8988T (cell line): Measurements from ENCODE around the gene SH3D19.
"Not testable (repeated sequence)": the region's sequence is repeated elsewhere in the genome, so short reads cannot be mapped to it uniquely, and the experiment has no call there.

Source experiments
- DNase-seq: peaks from one replicate; pipeline ENCODE4 v3.0.0; 2011

SH3D19 gene

DNA sequence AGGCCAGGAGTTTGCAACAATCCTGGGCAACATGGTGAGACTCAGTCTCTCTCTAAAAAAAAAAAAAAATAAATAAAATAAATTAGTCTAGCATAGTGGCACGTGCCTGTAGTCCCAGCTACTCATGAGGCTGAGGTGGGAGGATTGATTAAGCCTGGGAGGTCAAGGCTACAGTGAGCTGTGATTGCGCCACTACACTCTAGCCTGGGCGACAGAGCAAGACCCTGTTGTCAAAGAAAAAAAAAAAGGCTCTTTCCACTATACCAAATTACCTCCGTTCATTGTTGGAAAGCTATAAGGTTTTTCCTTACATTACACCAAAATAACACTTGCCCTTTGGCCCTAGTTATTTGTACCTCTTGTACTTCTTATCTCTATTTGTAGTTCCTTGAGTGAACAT lies 58.3 kb downstream of the SH3D19 start:
- no peak for DNase-seq

- no peak for DNase-seq
Observed at GRCh38 chr4:151266497-151266896, 58.9 kb downstream of the SH3D19 start.

GRCh38 chr4:151263455-151263854 lies 62.0 kb downstream of the SH3D19 start:
- DNase-seq = no peak

DNA sequence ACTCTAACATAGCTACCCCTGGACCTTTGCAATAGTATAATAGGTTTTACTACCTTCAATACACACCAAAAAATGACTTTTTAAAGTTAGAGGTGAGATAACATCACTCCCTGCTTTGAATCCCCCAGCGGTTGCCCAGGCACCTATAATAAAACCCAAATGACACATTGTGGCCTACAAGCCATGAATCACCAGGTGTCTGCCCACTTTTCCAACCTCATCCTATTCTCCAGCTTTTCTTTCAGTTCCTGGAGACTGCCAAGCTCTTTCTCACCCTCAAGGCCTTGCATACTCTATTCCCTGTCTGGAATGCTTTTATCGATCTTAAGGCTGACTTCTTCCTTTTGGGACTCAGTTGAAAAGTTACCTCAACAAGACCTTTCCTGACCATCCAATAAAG lies 64.9 kb downstream of the SH3D19 start:
- no peak for DNase-seq

GRCh38 chr4:151259752-151260151 lies 65.7 kb downstream of the SH3D19 start:
- no peak for DNase-seq

DNA sequence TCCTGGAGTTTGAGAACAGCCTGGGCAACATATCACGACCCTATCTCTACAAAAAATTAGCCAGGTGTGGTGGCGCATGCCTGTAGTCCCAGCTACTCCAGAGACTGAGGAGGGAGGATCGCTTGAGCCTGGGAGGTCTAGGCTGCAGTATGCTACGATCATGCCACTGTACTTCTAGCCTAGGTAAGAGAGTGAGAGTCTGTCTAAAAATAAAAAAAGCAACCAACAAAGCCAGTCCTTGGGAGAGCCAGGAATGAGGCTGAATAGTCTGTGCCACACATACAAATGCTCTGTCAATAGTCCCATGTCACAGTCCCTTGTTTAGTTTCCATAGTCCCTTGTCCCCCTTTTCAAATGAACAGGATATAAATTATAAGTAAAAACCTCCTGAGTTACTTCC lies 67.7 kb downstream of the SH3D19 start:
- DNase-seq = no peak

DNA sequence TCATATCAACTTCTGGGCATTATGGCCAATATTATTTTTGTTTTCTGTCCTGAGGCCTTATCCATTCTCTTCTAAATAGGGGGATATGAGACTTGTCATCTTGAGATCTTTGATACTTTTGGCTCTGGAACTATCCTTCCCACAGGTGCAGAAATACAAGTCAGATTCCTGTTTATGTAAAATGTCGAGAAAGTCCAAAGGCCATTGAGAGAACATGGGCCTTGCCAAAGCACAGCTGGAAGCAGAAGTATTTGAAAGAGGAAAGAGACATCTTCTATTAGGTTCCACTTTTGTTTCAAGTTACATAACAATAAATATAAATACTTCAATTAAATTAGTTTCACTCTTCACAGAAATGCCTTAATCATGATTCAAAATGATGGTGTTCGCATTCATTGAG lies 69.3 kb downstream of the SH3D19 start:
- no peak for DNase-seq

DNA sequence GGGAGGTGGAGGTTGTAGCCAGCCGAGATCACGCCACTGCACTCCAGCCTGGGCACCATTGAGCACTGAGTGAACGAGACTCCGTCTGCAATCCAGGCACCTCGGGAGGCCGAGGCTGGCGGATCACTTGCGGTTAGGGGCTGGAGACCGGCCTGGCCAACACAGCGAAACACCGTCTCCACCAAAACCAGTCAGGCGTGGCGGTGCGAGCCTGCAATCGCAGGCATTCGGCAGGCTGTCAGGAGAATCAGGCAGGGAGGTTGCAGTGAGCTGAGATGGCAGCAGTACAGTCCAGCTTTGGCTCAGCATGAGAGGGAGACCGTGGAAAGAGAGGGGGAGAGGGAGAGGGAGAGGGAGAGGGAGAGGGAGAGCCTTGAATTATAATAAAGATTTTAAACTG lies 69.7 kb downstream of the SH3D19 start:
- not testable (repeated sequence) for DNase-seq

GRCh38 chr4:151255226-151255625 lies 70.2 kb downstream of the SH3D19 start:
- not testable (repeated sequence) for DNase-seq

DNA sequence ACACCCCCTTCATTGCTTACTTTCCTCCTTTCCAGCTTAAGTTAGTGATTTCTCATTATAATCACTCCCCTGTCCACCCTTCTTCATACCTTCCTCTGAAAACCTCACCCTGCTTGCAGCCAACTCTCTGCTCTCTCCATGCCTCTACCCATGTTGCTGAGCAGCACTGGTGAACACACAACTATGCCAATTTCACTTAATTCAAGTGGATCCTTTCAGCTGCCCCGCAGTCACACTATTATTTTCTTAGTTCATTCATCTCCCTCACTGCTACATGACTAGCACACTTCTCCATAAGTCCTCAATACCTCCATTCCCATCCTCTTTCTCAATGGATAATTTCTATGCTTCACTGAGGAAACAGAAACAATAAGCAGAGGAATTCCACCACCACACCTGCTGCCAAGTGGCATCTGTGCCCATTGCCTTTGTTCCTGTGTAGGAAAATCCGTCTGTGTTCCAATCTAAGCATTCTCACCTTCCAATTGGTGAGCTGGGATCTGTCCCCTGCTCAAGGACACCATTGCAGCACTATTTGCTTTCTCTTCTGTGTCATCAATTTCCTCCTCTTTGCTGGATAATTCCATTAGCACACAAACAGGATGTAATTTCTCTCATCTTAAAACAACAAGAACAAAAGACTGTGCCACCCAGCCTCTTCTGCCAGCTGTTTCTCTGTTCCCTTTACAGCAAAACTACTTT lies 73.7 kb downstream of the SH3D19 start:
- DNase-seq = no peak

- DNase-seq = no peak
Observed at GRCh38 chr4:151250706-151251105, 74.7 kb downstream of the SH3D19 start.

GRCh38 chr4:151248519-151248918 lies 76.9 kb downstream of the SH3D19 start:
- no peak for DNase-seq

- no peak for DNase-seq
Observed at GRCh38 chr4:151247395-151247794, 78.0 kb downstream of the SH3D19 start.

DNA sequence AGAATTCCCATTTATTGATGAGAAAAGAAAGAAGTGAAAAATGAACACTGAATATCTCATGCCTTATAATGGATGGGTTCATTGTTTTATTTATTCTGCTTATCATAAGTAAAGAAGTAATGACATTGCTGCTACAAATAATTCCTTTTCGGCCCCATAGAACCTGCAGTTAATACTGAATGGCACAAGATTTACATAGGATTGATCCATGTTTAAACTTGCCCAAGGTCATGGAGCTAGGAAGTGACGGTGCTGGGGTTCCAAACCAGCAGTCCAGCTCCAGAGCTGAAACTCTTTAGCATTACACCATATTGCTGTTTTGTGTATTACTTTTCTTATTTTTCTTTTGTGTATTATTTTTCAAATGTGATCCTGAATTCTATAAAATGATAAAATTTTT lies 78.7 kb downstream of the SH3D19 start:
- DNase-seq = no peak

DNA sequence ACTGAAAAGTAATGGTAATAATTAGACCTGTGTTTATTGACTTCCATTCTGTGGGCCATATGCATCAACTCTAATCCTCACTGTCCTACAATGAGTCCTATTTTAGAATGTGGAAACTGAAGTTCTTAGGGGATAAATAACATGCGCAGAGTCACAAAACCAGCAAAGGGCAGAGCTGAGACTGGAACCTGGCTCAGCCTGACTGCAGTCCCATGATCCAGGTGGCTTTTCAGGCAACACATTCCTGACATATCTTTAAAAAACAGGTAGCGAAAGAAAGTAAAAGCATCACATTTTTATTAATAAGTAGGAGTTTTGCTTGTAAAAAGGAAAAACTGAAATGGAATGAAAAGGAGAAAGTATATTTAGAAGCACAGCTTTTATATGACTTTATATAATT lies 83.1 kb downstream of the SH3D19 start:
- DNase-seq = no peak

DNA sequence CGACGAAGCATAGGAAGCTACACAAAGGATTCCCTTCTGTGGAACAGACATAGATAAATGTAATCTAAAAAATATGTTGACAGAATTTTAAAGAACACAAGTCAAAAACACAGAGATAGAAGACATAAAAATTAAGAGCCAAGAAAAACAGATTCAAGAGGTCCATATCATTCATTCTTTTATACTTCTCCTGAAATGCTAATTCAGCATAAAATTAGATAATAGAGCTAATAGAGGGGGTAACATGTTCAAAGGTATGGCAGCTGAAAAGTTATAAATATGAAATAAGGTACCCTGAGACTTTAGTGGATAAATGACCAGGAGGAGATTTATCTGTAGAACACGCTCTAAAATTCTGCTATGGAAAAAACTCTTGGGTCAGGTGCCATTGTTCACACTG lies 85.8 kb downstream of the SH3D19 start:
- DNase-seq = no peak

DNA sequence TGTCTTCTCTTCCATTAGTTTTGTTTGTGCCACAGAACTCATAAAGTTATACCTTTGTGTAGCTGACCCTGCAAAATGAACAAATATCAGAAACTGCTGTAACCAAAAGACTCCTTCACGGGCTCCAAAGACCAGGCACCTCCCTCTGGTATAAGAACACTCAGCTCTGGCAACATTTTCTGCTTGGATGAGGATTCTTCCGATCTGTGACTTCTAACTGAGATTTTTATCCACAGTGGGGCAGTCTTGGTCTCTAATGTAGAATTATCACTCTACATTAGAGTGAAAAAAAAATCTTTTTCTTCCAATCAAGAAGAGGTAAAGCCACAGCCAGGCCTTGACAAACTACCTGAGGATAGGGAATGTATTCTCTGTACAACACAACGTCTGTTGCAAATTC lies 86.9 kb downstream of the SH3D19 start:
- DNase-seq = no peak

- no peak for DNase-seq
Observed at GRCh38 chr4:151236036-151236435, 89.4 kb downstream of the SH3D19 start.

DNA sequence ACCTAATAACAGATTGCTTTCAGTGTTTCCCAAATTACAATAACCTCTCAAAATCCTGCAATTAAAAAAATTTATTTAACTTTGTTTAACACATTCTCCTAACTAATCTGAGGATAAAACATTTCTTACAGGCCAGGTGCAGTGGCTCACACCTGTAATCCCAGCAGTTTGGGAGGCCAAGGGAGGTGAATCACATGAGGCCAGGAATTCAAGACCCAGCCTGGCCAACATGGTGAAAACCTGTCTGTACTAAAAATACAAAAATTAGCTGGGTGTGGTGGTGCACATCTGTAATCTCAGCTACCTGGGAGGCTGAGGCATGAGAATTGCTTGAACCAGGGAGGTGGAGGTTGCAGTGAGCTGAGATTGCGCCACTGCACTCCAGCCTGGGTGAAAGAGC lies 90.0 kb downstream of the SH3D19 start:
- DNase-seq = not testable (repeated sequence)

GRCh38 chr4:151233600-151233999 lies 91.8 kb downstream of the SH3D19 start:
- DNase-seq = no peak

- no peak for DNase-seq
Observed at GRCh38 chr4:151231915-151232595, 93.3 kb downstream of the SH3D19 start.

GRCh38 chr4:151228189-151229119 lies 97.0 kb downstream of the SH3D19 start:
- no peak for DNase-seq

- DNase-seq = no peak
Observed at GRCh38 chr4:151227731-151228130, 97.7 kb downstream of the SH3D19 start.

- DNase-seq = no peak
Observed at GRCh38 chr4:151227172-151227571, 98.2 kb downstream of the SH3D19 start.
